Measurements from ENCODE around the gene NYNRIN.

DNA sequence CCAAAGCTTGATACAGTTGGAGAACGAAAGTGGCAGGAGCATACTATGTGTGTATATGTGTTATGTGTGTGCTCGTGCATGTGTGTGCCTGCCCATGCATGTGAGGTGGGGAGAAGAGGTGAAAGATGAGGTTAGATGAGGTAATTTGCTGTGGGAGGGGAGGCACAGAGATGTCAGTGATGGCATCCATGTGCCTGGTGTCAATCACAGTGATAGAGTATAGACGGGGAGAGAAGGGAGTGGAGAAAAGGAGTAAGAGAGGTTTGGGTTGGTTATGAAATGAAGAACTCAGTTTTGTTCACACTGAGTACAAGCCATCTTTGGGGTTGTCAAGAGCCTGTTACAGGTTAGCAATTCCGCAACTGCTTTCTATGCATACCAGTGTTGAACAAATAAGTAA is 14.6 kb upstream of the NYNRIN start:
- TF ChIP-seq, protein P1, sequence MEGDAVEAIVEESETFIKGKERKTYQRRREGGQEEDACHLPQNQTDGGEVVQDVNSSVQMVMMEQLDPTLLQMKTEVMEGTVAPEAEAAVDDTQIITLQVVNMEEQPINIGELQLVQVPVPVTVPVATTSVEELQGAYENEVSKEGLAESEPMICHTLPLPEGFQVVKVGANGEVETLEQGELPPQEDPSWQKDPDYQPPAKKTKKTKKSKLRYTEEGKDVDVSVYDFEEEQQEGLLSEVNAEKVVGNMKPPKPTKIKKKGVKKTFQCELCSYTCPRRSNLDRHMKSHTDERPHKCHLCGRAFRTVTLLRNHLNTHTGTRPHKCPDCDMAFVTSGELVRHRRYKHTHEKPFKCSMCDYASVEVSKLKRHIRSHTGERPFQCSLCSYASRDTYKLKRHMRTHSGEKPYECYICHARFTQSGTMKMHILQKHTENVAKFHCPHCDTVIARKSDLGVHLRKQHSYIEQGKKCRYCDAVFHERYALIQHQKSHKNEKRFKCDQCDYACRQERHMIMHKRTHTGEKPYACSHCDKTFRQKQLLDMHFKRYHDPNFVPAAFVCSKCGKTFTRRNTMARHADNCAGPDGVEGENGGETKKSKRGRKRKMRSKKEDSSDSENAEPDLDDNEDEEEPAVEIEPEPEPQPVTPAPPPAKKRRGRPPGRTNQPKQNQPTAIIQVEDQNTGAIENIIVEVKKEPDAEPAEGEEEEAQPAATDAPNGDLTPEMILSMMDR (conservative IDR thresholded peaks at IDR 0.05; ENCODE audit: low read length) = no peak
- TF ChIP-seq EZH2phosphoT487 (IDR thresholded peaks at IDR 0.05; ENCODE audit: borderline replicate concordance) = no peak

All from Loucy (cell line).